GM12891 (cell line): ENCODE measurements around the gene GPR160.

Source experiments
- DNase-seq: peaks from one replicate; pipeline ENCODE4 v3.0.0; 2011; ENCODE audit warnings: low spot score; ENCODE audit not compliant: insufficient read length
- FAIRE-seq: peaks from 2 replicates; lab custom pipeline; 2011; peaks lifted over from hg19 to GRCh38; lab: Jason Lieb, UNC
- PAX5 ChIP-seq: IDR thresholded peaks from 2 replicates; pipeline ENCODE4 v1.6.1; 2011; ENCODE audit warnings: low read length, moderate library complexity, mild to moderate bottlenecking; ENCODE audit not compliant: insufficient read depth, severe bottlenecking
- POLR2A ChIP-seq: IDR thresholded peaks from 2 replicates; pipeline ENCODE4 v1.6.1; 2011; ENCODE audit warnings: low read depth, low read length, control low read depth
- POLR2AphosphoS5 ChIP-seq: IDR thresholded peaks from 2 replicates; pipeline ENCODE4 v1.6.1; 2011; ENCODE audit warnings: low read depth, low read length, control low read depth
- POU2F2 ChIP-seq: IDR thresholded peaks from 2 replicates; pipeline ENCODE4 v1.6.1; 2011; ENCODE audit warnings: low read depth, mild to moderate bottlenecking, control low read depth, low read length, moderate library complexity
- SPI1 ChIP-seq: IDR thresholded peaks from 2 replicates; pipeline ENCODE4 v1.6.1; 2011; ENCODE audit warnings: low read depth, low read length, control low read depth
- TAF1 ChIP-seq: IDR thresholded peaks from 2 replicates; pipeline ENCODE4 v1.6.1; 2011; ENCODE audit warnings: low read depth, low read length, control low read depth

The GPR160 gene

DNA sequence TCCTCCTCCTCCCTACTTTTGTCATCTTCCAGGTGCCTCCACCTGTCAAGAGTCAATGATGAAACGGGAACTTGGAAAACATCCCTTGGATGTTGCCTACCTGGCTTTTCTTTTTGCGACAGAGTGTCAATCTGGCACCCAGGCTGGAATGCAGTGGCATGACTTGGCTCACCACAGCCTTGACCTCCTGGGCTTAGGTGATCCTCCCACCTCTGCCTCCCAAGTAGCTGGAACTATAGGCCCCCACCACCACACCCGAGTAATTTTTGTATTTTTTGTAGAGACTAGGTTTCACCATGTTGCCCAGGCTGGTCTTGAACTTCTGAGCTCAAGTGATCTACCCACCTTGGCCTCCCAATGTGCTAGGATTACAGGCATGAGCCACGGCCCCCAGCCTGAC is 42.8 kb downstream of the GPR160 start:
- no peak for DNase-seq
- TF ChIP-seq SPI1 (no peak), POLR2A (no peak)
- FAIRE-seq = no peak

DNA sequence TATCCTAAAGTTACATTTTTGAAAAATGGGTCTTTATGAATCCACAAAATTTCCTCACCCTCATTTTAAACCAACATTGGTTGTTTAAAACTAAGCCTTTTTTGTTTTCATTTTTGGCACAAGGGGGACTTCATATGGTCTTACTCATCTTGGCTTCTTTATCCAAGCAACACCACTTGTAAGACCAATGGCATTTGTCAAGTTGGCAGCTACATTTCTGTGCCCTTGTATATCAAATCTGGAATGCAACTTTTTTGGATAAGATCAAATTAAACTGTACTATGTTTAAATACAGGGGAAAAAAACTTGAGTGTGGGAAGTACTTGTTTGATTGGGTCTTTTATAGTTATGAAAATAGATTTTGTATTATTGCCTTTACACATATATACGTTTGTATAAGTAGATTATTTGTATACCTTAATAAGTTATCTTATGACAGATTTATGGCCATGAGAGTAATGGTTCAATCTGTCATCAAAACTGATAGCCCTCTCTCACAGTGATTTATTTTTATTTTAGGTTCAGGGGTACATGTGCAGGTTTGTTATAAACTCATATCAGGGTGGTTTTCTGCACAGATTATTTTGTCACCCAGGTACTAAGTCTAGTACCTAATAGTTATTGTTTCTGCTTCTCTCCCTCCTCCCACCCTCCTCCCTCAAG is 43.4 kb downstream of the GPR160 start:
- DNase-seq (no peak), FAIRE-seq (no peak)
- TF ChIP-seq POLR2AphosphoS5 (no peak), POU2F2 (no peak), SPI1 (no peak), POLR2A (no peak), TAF1 (no peak), PAX5 (no peak)

DNA sequence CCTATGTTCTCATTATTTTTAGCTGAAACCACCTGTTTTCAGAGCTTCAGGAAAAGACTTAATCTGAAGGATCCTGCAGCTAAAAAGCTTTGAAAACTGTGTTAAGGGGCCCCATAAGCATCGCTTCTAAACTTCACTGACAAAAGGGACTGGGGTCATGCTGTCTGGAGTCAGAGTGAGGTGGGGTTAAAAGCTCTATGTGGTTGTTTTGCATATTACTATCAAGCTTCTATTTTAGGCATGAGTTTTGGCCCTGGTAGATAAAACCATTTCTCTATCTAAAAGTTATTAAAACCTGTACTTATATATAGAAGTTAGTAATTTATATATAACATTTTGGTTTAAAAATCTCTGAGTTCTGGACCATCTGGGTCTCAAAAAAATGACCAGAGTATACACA is 45.5 kb downstream of the GPR160 start:
- FAIRE-seq = no peak
- no peak for DNase-seq
- TF ChIP-seq POU2F2 (no peak), SPI1 (no peak), TAF1 (no peak), POLR2AphosphoS5 (no peak), POLR2A (no peak), PAX5 (no peak)

DNA sequence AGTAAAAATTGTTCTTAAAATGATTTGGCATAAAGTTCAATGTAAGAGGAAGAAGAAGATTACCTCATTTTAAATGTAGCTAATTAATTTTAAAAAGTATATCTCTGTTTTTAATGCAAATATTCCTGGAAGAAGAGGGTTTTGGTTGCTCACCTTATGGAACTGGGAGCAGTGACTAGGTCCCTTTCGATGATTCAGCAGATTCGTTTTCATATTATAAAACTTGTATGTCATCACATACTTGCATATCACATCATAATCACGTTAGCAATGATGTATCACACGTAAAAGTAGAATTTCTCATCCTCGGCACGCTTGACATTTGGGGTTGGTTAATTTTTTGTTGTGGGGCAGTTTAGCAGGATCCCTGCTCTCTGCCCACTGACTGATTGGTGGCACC is 47.6 kb downstream of the GPR160 start:
- no peak for FAIRE-seq
- TF ChIP-seq SPI1 = no peak
- no peak for TF ChIP-seq POLR2AphosphoS5
- no peak for TF ChIP-seq TAF1
- TF ChIP-seq POU2F2 = no peak
- TF ChIP-seq PAX5 = no peak
- DNase-seq = no peak

DNA sequence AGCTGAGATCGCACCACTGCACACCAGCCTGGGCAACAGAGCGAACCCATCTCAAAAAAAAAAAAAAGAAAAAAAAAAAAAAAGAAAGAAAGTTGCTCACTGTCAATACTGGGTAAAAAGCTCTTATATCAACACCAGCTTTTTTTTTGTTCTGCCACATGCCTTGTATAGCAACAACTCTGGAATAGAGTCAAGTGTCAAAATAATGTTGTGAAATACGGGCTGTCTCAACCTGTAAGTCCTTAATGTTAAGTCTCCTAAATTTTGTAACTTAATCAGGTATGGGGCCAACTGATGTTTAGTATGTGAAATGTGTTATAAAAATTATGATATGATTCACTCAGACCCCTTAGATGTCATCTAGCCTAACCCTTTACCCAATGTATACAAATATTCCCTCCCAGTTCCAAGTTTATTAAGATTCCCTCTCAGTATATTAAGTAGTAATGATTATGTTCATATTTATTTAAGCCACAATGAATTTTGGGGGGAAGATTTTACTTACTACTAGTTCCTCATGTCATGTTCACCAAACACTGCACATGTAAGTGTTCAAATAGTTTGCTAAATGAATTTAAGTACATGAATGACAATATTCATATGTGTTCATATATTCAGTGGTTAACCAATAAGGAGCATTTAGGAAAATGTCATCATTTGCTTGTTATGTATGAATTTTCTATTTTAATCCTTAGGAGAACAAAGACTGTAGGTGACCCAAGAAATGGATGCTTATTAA is 52.2 kb downstream of the GPR160 start:
- no peak for FAIRE-seq
- no peak for DNase-seq
- TF ChIP-seq TAF1 (no peak), POLR2AphosphoS5 (no peak), POU2F2 (no peak), PAX5 (no peak), SPI1 (no peak), POLR2A (no peak)

DNA sequence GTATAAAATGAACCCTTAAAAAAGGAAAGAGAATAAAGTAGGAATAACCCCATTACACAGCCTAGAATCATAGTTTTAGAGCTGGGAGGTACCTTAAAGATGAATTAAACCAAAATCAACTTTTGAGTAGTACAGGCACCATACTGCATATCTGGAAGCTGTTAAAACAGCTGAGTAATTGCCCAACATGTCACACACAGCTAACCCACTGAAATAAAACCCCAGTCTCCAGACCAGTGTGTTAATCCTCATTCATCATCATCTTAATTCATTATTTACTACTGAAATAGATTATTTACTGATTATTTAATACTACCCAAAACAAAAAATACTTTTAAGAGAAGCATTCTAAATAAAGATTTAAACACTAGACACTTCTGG is 52.8 kb downstream of the GPR160 start:
- no peak for TF ChIP-seq POLR2AphosphoS5
- TF ChIP-seq SPI1 = no peak
- TF ChIP-seq TAF1 = no peak
- no peak for TF ChIP-seq POLR2A
- TF ChIP-seq PAX5 = no peak
- no peak for TF ChIP-seq POU2F2
- no peak for FAIRE-seq
- no peak for DNase-seq

DNA sequence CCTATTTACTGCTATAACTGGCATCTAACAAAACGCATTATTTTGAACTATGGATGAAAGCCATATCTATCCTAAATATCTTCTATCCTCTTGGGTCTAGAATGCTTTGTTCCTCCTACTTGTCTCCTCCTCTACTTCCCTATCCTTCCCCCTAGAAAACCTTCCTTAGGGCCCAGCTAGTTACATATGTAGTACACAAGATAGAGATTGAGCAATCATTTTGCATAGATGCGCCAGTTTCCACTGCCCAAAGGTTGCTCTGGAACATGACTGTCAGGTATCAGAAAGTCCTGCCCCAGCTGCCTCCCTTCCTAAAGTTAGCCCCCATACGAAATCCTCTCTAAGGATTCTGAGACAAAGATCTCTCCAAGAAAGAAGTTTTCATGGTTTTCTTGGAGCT is 55.1 kb downstream of the GPR160 start:
- TF ChIP-seq SPI1 = no peak

DNA sequence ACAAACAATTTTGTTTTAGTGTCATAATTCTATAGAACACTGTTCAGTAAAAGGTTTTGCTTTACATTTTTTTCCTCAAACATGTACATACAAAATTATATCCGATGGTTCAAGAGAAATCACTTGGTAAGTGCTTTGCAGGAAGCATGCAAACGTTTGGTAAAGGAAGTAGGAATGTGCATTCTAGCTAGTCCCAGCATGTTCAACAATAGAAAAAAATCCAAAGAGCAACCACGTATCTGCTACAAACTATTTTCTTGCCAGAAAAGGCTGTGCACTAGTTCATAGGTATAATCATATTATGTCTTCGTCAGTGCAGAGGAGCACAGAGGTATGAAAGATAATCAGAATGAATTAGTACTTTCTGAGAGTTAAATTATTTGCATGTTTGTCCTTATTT is 58.0 kb downstream of the GPR160 start:
- TF ChIP-seq POLR2AphosphoS5 (no peak), TAF1 (no peak), POLR2A (no peak), POU2F2 (no peak), PAX5 (no peak), SPI1 (no peak)
- DNase-seq (no peak), FAIRE-seq (no peak)

More for the DNA sequence above, 55.1 kb downstream of the GPR160 start:
- DNase-seq (no peak), FAIRE-seq (no peak)

DNA sequence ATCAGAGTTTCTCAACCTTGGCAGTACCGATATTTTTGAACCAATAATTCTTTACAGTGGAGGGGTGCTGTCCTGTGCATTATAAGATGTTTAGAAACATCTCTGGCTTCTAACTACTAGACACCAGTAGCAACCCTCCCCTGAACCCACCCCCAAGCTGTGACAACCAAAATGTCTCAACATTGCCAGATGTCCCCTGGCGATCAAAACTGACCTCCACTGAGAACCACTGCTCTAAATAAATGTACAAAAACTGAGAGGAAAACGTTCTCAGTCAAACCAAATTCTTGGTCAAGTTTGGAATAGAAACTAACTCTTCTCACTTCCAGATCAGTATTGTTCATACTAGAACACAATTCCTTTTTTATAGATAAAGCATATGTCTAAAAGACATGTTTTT is 58.5 kb downstream of the GPR160 start:
- DNase-seq (no peak), FAIRE-seq (peak; percentile 82)
- no peak for TF ChIP-seq POU2F2
- no peak for TF ChIP-seq TAF1

DNA sequence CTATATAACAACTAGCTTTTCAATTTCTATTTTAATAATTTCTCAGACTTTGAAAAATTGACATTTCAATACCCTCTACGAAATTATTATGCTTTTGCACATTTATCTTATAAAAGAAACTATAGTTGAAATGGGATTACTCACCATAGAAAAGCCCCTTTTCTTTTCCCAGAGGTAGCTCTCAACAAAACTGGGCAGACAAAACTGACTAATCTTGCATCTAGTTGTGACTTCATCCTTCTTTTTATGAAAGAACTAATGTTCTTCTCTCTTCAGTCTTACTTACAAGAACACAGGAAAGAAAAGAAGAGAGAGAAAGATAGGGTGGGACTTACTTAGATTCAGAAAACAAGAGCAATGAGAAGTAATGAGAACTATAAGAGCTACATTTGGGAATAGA is 61.0 kb downstream of the GPR160 start:
- FAIRE-seq (no peak), DNase-seq (no peak)
- TF ChIP-seq POU2F2 (no peak), PAX5 (no peak), TAF1 (no peak), POLR2A (no peak), SPI1 (no peak), POLR2AphosphoS5 (no peak)

DNA sequence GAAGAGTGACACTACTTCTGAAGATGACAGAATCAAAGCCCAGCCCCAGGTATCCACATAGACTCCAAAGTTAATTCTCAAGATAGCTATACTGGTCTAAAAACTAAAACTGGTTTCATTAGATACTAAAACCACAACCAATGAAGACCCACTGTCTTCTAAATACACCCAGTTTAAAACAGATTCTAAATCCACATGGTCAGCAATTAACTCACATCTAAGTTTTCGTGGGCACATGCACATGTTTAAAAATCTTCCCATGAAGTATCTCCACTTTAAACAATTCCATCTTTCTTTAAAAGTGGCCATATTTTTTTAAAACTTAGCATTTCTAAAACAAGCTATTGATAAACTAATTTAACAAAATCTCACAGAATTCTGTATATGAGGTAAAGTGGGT is 63.1 kb downstream of the GPR160 start:
- FAIRE-seq (no peak), DNase-seq (no peak)
- no peak for TF ChIP-seq SPI1
- no peak for TF ChIP-seq POLR2AphosphoS5
- no peak for TF ChIP-seq PAX5
- TF ChIP-seq POLR2A = no peak
